ENCODE measurements around the gene STOML1. TPM values are rescaled to one million over a fixed set of nuclear protein-coding genes. Genes with fewer than 3 reads are reported as not detected.

The STOML1 gene
- total and polyA plus RNA-seq, 2 experiments from 2014 or later = 2.3 to 2.4 TPM

DNA sequence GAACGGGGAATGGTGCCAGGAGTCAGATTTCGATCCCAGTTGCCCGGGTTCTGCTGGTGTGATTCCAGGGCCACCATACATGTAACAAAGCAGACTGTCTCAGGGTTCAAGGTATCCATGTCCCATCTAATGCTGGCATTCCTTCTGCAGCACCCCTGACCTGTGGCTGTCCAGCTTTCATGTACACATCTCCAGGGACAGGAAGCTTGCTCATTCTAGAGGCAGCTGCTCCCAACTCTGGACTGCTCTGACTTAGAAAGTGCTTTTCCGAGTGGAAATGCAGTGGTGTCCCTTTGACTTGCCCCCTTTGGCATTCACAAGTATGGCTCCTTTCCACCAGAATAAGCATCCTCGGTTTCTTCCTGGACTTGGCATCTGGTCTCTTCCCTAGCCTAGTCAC, 33.3 kb upstream of the STOML1 start:
- no peak overlapping the region for H3K27ac Mint-ChIP-seq
- H3K4me3 Mint-ChIP-seq = no peak overlapping the region
- no peak overlapping the region for H3K4me2 ChIP-seq
- no peak for ATAC-seq
- H3F3A ChIP-seq (replicated peaks; ENCODE audit: low read depth) = no peaks in the 10 kb centered on the region
- no peaks in the 10 kb centered on the region for H3K9me3 Mint-ChIP-seq
- peaks cover 22% of the 10 kb centered on the region for H3K36me3 Mint-ChIP-seq (ENCODE audit: low read depth)
- H3K4me3 ChIP-seq = no peak overlapping the region
- no peaks in the 10 kb centered on the region for H3K4me1 ChIP-seq (ENCODE audit: insufficient read depth)
- H3K4me1 Mint-ChIP-seq = no peaks in the 10 kb centered on the region; the same call in 2 of the 3 replicates
- H3K9me2 ChIP-seq (ENCODE audit: insufficient read depth) = no peaks in the 10 kb centered on the region
- H2AFZ ChIP-seq = no peak overlapping the region
- no peaks in the 10 kb centered on the region for H3K27me3 ChIP-seq (ENCODE audit: insufficient read depth)
- H3K27ac ChIP-seq (ENCODE audit: low read depth) = no peak overlapping the region
- TF ChIP-seq, protein P1, sequence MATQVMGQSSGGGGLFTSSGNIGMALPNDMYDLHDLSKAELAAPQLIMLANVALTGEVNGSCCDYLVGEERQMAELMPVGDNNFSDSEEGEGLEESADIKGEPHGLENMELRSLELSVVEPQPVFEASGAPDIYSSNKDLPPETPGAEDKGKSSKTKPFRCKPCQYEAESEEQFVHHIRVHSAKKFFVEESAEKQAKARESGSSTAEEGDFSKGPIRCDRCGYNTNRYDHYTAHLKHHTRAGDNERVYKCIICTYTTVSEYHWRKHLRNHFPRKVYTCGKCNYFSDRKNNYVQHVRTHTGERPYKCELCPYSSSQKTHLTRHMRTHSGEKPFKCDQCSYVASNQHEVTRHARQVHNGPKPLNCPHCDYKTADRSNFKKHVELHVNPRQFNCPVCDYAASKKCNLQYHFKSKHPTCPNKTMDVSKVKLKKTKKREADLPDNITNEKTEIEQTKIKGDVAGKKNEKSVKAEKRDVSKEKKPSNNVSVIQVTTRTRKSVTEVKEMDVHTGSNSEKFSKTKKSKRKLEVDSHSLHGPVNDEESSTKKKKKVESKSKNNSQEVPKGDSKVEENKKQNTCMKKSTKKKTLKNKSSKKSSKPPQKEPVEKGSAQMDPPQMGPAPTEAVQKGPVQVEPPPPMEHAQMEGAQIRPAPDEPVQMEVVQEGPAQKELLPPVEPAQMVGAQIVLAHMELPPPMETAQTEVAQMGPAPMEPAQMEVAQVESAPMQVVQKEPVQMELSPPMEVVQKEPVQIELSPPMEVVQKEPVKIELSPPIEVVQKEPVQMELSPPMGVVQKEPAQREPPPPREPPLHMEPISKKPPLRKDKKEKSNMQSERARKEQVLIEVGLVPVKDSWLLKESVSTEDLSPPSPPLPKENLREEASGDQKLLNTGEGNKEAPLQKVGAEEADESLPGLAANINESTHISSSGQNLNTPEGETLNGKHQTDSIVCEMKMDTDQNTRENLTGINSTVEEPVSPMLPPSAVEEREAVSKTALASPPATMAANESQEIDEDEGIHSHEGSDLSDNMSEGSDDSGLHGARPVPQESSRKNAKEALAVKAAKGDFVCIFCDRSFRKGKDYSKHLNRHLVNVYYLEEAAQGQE (IDR thresholded peaks at IDR 0.05; ENCODE audit: unreplicated experiment) = no peak
- no peak for TF ChIP-seq POLR2AphosphoS5 (IDR thresholded peaks at IDR 0.05; ENCODE audit: low read depth)
- no peak for TF ChIP-seq NANOG (IDR thresholded peaks at IDR 0.05; ENCODE audit: borderline replicate concordance)
- no peaks in the 10 kb centered on the region; the same call in 1 of the 2 replicates for H3K36me3 ChIP-seq (ENCODE audit: insufficient read depth)
- H3K27me3 Mint-ChIP-seq (ENCODE audit: insufficient read depth, low read depth, poor library complexity) = peaks cover 3% of the 10 kb centered on the region
- DNase-seq (ENCODE audit: low spot score) = no peak
- peaks cover 5% of the 10 kb centered on the region; the same call in 1 of the 2 replicates for H4K20me1 ChIP-seq (replicated peaks; ENCODE audit: insufficient read depth)
- no peaks in the 10 kb centered on the region for H3K79me2 ChIP-seq (replicated peaks; ENCODE audit: insufficient read depth)

DNA sequence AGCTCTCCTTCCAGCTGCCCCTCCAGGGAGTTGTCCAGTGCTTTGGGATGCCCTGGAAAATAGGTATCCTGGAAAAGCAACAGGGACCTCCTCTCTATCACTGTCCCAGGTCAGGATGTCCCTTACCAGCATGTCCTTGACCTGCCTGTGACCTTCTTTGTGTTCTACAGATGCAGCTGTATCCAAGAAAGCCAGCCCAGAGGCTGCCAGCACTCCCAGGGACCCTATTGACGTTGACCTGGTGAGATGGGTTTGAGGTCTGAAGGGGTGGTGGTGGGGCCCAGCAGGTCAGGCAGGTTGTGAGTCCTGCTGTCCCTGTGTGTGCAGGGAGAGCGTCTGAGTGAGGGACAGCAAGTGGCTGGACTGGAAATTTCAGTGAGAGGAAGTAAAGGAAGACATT, 32.6 kb upstream of the STOML1 start:
- no peak overlapping the region for H3K27ac Mint-ChIP-seq
- no peak overlapping the region for H3K4me3 ChIP-seq
- TF ChIP-seq ZNF331 (CRISPR knock-in tag; IDR thresholded peaks at IDR 0.05; ENCODE audit: low read depth) (no peak), EZH2phosphoT487 (IDR thresholded peaks at IDR 0.05; ENCODE audit: unreplicated experiment) (no peak), EZH2 (IDR thresholded peaks at IDR 0.05; ENCODE audit: low read depth, unreplicated experiment) (no peak), CREB1 (CRISPR knock-in tag; IDR thresholded peaks at IDR 0.05; ENCODE audit: low read depth) (no peak), JUNB (IDR thresholded peaks at IDR 0.05; ENCODE audit: unreplicated experiment) (no peak)
- TF ChIP-seq, protein P1 (IDR thresholded peaks at IDR 0.05; ENCODE audit: unreplicated experiment) = no peak
- TF ChIP-seq, protein P2, sequence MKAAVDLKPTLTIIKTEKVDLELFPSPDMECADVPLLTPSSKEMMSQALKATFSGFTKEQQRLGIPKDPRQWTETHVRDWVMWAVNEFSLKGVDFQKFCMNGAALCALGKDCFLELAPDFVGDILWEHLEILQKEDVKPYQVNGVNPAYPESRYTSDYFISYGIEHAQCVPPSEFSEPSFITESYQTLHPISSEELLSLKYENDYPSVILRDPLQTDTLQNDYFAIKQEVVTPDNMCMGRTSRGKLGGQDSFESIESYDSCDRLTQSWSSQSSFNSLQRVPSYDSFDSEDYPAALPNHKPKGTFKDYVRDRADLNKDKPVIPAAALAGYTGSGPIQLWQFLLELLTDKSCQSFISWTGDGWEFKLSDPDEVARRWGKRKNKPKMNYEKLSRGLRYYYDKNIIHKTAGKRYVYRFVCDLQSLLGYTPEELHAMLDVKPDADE (IDR thresholded peaks at IDR 0.05) = no peak

More for the DNA sequence above, 32.6 kb upstream of the STOML1 start:
- Histone ChIP-seq H3F3A (replicated peaks; ENCODE audit: low read depth) (no peaks in the 10 kb centered on the region), H3K27ac (ENCODE audit: low read depth) (no peak overlapping the region), H3K4me2 (no peak overlapping the region), H3K27me3 (ENCODE audit: insufficient read depth) (no peaks in the 10 kb centered on the region), H3K79me2 (replicated peaks; ENCODE audit: insufficient read depth) (no peaks in the 10 kb centered on the region; the same call in 1 of the 2 replicates), H3K36me3 (ENCODE audit: insufficient read depth) (no peaks in the 10 kb centered on the region; the same call in 1 of the 2 replicates), H4K20me1 (replicated peaks; ENCODE audit: insufficient read depth) (peaks cover 5% of the 10 kb centered on the region; the same call in 1 of the 2 replicates), H3K4me1 (ENCODE audit: insufficient read depth) (no peaks in the 10 kb centered on the region), H3K9me2 (ENCODE audit: insufficient read depth) (no peaks in the 10 kb centered on the region), H2AFZ (no peak overlapping the region)
- Mint-ChIP-seq H3K9me3 (no peaks in the 10 kb centered on the region), H3K4me3 (no peak overlapping the region), H3K36me3 (ENCODE audit: low read depth) (peaks cover 22% of the 10 kb centered on the region), H3K4me1 (no peaks in the 10 kb centered on the region; the same call in 2 of the 3 replicates), H3K27me3 (ENCODE audit: insufficient read depth, low read depth, poor library complexity) (peaks cover 3% of the 10 kb centered on the region)
- ATAC-seq (no peak), DNase-seq (ENCODE audit: low spot score) (no peak)
